Uterus (tissue), 2 donors: ENCODE measurements around the gene TMEM219.

ENCODE experiments used
- CTCF ChIP-seq, 4 experiments: fragments of 200-600 bp in 2 of 4; fragments of 450-650 bp in 2 of 4; sonication (generic) in 2 of 4; IDR thresholded peaks; one replicate each; pipeline ENCODE4 v1.5.1; 2016 to 2019; ENCODE audit warnings: antibody characterized with exemption in 4 of 4, mild to moderate bottlenecking in 2 of 4, moderate library complexity in 1 of 4
- POLR2A ChIP-seq, 2 donors: fragments of 450-650 bp; IDR thresholded peaks; one replicate each; pipeline ENCODE4 v1.6.1; 2016; ENCODE audit warnings: antibody characterized with exemption in 2 of 2, mild to moderate bottlenecking in 1 of 2, moderate library complexity in 1 of 2

- TF ChIP-seq CTCF (IDR thresholded peaks at IDR 0.05), result no peak
- no peak for TF ChIP-seq POLR2A (IDR thresholded peaks at IDR 0.05)
Observed at GRCh38 chr16:30004424-30004776, 42.5 kb downstream of the TMEM219 start.
